ENCODE data around the gene DEFB132. TPM values are rescaled to one million over a fixed set of nuclear protein-coding genes. Genes with fewer than 3 reads are reported as not detected.
A peak's percentile ranks its signal among the peaks of the same experiment; 100 is the strongest.

The DEFB132 gene
- total RNA-seq, 1 donor, result not detected

DNA sequence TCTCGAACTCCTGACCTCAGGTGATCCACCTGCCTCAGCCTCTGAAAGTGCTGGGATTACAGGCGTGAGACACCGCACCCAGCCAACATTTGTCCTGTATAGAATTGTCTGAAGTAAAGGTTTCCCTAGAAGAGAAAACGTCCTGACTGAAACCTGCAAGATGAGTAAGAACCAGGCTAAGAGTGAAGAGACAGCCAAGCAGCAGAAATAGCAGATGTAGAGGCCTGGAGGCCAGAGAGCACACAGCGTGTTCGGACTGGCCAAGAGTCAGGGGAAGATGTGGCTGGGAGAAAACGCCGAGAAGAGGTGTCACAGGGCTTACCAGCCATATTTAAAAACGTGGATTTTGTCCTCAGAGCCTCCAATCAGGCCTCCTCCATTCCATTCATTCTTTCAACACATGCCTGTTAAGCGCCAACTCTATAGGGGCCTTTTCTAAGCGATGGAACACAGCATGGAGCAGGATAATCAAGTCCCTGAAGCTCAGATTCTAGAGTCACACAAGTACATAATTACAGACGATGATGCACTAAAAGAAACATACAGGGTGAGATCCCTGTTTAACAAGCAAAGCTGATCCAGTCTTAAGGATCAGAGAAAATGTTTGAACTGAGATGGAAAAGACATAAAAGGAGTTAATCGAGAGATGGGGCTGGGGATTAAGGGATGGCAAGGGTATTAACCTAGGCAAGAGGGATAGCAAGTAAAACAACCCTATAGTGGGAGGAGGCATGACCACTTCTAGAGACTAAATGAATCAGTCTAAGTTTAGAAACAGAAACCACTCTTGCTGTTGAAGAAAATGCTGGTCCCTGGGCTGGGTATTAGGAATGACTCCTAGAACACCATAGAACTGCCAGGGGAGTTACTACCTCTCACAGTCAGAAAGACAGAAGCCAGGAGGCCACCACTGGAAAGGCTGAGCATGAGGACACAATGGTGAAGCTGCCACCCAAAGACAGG is 44.6 kb downstream of the DEFB132 start:
- no peak for DNase-seq (ENCODE audit: low read depth)
- no peak overlapping the region for H3K4me3 ChIP-seq (ENCODE audit: low read depth, low read length)
- TF ChIP-seq, protein P1, sequence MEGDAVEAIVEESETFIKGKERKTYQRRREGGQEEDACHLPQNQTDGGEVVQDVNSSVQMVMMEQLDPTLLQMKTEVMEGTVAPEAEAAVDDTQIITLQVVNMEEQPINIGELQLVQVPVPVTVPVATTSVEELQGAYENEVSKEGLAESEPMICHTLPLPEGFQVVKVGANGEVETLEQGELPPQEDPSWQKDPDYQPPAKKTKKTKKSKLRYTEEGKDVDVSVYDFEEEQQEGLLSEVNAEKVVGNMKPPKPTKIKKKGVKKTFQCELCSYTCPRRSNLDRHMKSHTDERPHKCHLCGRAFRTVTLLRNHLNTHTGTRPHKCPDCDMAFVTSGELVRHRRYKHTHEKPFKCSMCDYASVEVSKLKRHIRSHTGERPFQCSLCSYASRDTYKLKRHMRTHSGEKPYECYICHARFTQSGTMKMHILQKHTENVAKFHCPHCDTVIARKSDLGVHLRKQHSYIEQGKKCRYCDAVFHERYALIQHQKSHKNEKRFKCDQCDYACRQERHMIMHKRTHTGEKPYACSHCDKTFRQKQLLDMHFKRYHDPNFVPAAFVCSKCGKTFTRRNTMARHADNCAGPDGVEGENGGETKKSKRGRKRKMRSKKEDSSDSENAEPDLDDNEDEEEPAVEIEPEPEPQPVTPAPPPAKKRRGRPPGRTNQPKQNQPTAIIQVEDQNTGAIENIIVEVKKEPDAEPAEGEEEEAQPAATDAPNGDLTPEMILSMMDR (IDR thresholded peaks at IDR 0.05; ENCODE audit: insufficient read depth, low read length), result no peak

DNA sequence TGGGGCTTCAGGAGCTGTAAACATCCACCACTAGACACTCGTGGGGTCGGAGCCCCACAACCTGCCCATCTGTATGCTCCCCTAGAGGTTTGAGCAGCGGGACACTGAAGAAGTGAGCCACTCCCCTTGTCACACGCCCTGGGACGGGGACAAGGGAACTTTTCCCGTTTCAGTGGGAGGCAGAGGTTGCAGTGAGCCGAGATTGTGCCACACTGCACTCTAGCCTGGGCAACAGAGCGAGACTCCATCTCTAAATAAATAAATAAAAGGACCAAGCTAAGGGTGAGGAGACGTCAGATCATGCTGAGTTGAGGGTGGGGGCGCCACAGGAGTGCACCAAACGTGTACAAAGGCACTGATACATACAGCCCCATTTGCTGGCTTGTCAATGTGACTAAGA is 48.2 kb downstream of the DEFB132 start:
- no peak for DNase-seq (ENCODE audit: low read depth)
- H3K4me3 ChIP-seq (ENCODE audit: low read depth, low read length), result no peak overlapping the region

DNA sequence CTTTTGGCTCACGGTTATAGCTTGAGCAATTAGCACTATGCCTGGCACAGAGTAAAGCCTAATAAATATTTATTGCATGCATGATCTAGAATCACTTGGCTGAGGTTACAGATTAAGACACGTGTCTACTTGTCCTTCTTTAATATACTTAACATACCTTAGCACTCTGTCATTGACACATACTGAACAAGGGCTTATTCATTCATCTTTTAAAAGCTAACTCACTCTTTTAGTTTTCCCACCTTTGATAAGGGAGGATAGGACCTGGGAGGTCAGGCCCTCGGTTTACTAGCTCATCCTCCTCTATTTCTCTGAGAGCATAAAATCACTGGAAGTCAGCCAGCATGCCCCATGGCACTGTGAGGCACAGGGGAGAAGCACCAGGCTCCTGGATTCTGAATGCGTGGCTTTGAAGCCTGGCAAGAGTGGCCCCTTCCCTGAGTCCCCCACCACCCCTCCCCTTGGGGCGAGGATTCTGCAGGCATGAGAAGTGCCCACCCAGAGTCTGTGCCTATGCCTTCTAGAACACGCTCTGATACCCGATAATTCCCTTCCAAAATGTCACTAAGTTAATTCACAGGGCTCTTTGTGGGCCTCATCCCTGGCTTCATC is 51.0 kb downstream of the DEFB132 start:
- H3K4me3 ChIP-seq (ENCODE audit: low read depth, low read length), result no peak overlapping the region
- TF ChIP-seq, protein P1 (IDR thresholded peaks at IDR 0.05; ENCODE audit: insufficient read depth, low read length), result no peak
- no peak for DNase-seq (ENCODE audit: low read depth)

More for the DNA sequence above, 48.2 kb downstream of the DEFB132 start:
- TF ChIP-seq, protein P1 (IDR thresholded peaks at IDR 0.05; ENCODE audit: insufficient read depth, low read length), result no peak

DNA sequence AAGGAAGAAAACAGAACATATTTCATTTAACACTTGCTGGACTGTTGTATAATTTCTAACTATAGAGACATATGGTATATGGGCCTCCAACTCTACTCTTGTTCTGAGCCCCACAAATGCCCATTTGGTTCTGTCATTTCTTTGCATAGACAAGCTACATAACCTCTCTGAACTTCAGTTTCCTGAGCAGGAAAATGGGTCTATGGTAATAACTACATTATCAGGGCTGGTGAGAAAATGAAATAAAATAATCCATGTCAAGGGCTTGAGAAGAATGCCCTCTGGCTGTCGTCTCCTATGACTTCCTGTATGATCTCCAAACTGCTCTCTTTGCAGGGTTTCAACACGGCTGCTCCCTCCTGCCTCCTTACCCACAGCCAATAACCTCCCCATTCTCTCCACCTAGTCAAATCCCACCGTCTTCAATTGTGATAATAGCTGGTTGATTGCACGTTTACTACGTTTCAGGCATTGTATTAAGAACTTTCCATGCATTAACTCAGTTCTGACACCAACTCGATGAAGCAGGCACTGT is 51.8 kb downstream of the DEFB132 start:
- peak; percentile 49 for DNase-seq (ENCODE audit: low read depth)
- TF ChIP-seq, protein P1 (IDR thresholded peaks at IDR 0.05; ENCODE audit: insufficient read depth, low read length), result no peak
- H3K4me3 ChIP-seq (ENCODE audit: low read depth, low read length), result peak overlapping the region; percentile 58

DNA sequence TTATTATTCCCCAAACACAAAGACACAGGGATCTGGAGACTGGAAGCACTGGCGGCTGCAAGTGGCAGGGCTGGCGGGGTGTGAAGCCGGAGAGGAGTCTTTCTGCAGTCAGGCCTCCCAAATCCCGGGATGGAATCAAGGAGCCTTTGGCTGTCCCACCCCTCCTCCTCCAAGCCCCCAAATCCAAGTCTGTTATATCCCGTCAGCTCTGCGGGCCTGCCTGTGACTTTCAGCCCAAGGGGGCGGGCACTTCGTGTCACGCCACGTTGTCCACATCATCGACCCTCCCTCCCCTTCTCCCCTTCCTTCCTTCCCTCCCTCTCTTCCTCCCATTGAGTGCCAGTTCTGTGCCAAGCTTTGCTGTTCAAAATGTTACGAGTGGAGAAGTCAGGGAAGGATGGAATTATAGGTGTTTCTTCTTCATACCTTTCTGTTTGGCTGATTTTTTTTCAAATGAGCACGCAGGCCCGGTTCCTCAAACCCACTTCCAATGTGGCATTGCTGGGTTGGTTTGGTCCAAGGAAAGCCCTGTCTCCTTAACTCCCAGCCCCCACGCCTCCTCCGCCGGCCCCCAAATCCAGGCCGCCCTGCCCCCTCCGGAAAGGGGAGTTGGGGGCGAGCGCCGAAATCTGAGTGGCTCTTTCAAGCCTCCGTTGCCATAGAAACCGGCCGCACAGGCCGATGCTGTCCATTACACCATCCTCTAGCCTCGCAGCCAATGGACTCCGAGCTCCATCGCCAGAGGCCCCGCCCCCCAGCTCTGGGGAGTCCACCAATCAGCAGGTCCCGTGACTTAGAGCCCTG is 52.5 kb downstream of the DEFB132 start:
- TF ChIP-seq, protein P1 (IDR thresholded peaks at IDR 0.05; ENCODE audit: insufficient read depth, low read length), result no peak
- DNase-seq (ENCODE audit: low read depth), result peak; percentile 99
- H3K4me3 ChIP-seq (ENCODE audit: low read depth, low read length), result peak overlapping the region; percentile 58

DNA sequence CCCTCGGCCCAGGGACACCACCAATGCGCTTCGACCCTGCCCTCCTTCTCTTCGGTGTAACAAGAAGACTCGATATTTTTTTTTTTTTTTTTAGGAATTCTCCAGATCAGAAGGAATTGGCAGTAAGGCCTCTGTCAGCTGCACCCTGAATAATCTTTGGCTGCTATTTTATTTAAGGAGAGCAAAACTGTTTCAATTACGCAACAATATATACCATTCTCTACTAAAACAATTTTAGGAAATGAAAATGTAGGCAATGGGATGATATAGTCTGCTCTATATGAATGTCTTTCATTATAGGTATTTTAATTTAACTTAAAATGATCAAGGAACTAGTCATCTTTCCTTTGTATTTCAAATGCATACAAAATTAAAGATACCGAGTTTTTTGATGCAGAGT is 53.1 kb downstream of the DEFB132 start:
- H3K4me3 ChIP-seq (ENCODE audit: low read depth, low read length), result no peak overlapping the region
- TF ChIP-seq, protein P1 (IDR thresholded peaks at IDR 0.05; ENCODE audit: insufficient read depth, low read length), result no peak
- no peak for DNase-seq (ENCODE audit: low read depth)

Data from fibroblast of the aortic adventitia (primary cell).